Spleen (tissue), 7 donors: Measurements from ENCODE around the gene ZNF605.

ENCODE experiments used
- POLR2A ChIP-seq, 3 donors: fragments of 450-650 bp; IDR thresholded peaks; one replicate each; pipeline ENCODE4 v1.5.1; 2017; ENCODE audit warnings: antibody characterized with exemption in 3 of 3, mild to moderate bottlenecking in 1 of 3
- TF ChIP-seq, protein P1 (sequence below), 11 experiments: fragments of 200-600 bp in 7 of 11; fragments of 450-650 bp in 4 of 11; sonication (generic) in 4 of 11; IDR thresholded peaks in 8 of 11; conservative IDR thresholded peaks in 3 of 11; 1 replicate in 7 of 11; 2 replicates in 4 of 11; pipeline versions ENCODE4 v1.4.0 to v1.8.0; 2016 to 2021; ENCODE audit warnings: antibody characterized with exemption in 11 of 11, inconsistent platforms in 4 of 11, mild to moderate bottlenecking in 1 of 11
- donor health status: DM: no; HTN: no; CAD: no; lungs with moderate emphysema.
- donor health status: DM: no; HTN: no; CAD: no.
- donor health status: DM: no; HTN: no; CAD: no.

DNA sequence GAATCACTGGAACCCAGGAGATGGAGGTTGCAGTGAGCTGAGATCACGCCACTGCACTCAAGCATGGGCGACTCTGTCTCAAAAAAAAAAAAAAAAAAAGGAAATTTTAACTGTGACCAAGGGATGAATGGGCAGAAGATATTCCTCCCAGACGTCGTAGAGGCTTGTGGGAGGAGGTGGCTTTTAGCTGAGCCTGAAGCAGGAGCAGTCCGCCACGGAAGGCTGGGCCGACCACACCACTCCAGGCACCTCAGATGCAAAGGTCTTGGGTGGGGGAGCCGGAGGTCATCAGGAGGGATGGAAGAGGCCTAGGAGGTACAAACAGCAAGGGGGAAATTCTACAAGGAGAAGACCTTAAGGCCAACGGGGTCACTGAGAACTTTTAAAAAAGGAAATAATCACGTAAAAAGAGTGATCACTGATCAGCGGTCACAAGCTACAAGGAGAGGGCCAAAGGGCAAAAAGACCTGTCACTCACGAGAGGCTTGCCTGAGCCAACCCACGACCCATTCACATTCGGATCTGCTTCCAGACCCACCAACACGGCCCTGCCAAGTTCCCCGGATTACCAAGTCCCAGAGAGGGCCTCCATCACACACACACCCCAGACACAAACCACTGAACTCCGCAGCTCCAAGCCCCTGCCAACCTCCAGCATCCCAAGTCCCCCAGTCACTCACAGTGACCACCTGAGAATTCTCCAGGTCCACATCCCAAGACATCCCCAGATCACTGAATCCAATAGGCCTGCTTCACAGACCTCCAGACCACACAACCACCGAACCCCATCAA is 3.5 kb downstream of the ZNF605 start:
- TF ChIP-seq, protein P1, sequence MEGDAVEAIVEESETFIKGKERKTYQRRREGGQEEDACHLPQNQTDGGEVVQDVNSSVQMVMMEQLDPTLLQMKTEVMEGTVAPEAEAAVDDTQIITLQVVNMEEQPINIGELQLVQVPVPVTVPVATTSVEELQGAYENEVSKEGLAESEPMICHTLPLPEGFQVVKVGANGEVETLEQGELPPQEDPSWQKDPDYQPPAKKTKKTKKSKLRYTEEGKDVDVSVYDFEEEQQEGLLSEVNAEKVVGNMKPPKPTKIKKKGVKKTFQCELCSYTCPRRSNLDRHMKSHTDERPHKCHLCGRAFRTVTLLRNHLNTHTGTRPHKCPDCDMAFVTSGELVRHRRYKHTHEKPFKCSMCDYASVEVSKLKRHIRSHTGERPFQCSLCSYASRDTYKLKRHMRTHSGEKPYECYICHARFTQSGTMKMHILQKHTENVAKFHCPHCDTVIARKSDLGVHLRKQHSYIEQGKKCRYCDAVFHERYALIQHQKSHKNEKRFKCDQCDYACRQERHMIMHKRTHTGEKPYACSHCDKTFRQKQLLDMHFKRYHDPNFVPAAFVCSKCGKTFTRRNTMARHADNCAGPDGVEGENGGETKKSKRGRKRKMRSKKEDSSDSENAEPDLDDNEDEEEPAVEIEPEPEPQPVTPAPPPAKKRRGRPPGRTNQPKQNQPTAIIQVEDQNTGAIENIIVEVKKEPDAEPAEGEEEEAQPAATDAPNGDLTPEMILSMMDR (IDR thresholded peaks at IDR 0.05 in 8 of 11, conservative IDR thresholded peaks at IDR 0.05 in 3 of 11) = no peak
- TF ChIP-seq POLR2A (IDR thresholded peaks at IDR 0.05) = no peak
